WERI-Rb-1 (cell line): Measurements from ENCODE around the gene ZYG11B.

Source experiments
- DNase-seq: peaks from one replicate; pipeline ENCODE4 v3.0.0-alpha.2; 2020
- H3K27ac ChIP-seq: fragments of 250-450 bp; sonication (Bioruptor Pico); 2 replicates; pipeline ENCODE4 v1.5.1; 2020; ENCODE audit warnings: mild to moderate bottlenecking, moderate library complexity
- H3K27me3 ChIP-seq: fragments of 250-450 bp; sonication (Bioruptor Pico); 2 replicates; pipeline ENCODE4 v1.5.1; 2021; ENCODE audit warnings: mild to moderate bottlenecking, low read depth, moderate library complexity; ENCODE audit not compliant: insufficient read depth, severe bottlenecking
- H3K36me3 ChIP-seq: fragments of 250-450 bp; sonication (Bioruptor Pico); 2 replicates; pipeline ENCODE4 v1.5.1; 2020; ENCODE audit warnings: mild to moderate bottlenecking, moderate library complexity
- H3K4me3 ChIP-seq: 2 replicates; pipeline ENCODE4 v1.5.1; 2011; ENCODE audit warnings: low read depth, mild to moderate bottlenecking, control low read depth, low read length
- H3K9me3 ChIP-seq: fragments of 250-450 bp; sonication (Bioruptor Pico); 2 replicates; pipeline ENCODE4 v1.5.1; 2021; ENCODE audit warnings: mild to moderate bottlenecking, moderate library complexity; ENCODE audit not compliant: severe bottlenecking
- CTCF ChIP-seq: IDR thresholded peaks from 2 replicates; pipeline ENCODE4 v1.5.1; 2011; ENCODE audit warnings: low read depth, mild to moderate bottlenecking, control low read depth, inconsistent platforms, low read length

ZYG11B gene

GRCh38 chr1:52850951-52851350, 124.7 kb downstream of the ZYG11B start:
- no peaks in the 10 kb centered on the region for H3K27me3 ChIP-seq
- TF ChIP-seq CTCF = no peak
- no peak for DNase-seq
- no peaks in the 10 kb centered on the region for H3K36me3 ChIP-seq
- no peak overlapping the region for H3K27ac ChIP-seq
- no peak overlapping the region for H3K4me3 ChIP-seq
- no peaks in the 10 kb centered on the region for H3K9me3 ChIP-seq

- H3K27ac ChIP-seq = no peak overlapping the region
- no peaks in the 10 kb centered on the region for H3K27me3 ChIP-seq
- H3K9me3 ChIP-seq = no peaks in the 10 kb centered on the region
- TF ChIP-seq CTCF = no peak
- DNase-seq = no peak
- H3K4me3 ChIP-seq = no peak overlapping the region
- H3K36me3 ChIP-seq = no peaks in the 10 kb centered on the region
These were observed 126.6 kb downstream of the ZYG11B start for GRCh38 chr1:52852854-52853253.

- Histone ChIP-seq H3K4me3 (no peak overlapping the region), H3K9me3 (no peaks in the 10 kb centered on the region), H3K36me3 (no peaks in the 10 kb centered on the region), H3K27me3 (no peaks in the 10 kb centered on the region), H3K27ac (no peak overlapping the region)
- no peak for DNase-seq
- no peak for TF ChIP-seq CTCF
These were observed 129.3 kb downstream of the ZYG11B start for GRCh38 chr1:52855584-52855983.

GRCh38 chr1:52856026-52856425, 129.8 kb downstream of the ZYG11B start:
- no peak for DNase-seq
- H3K4me3 ChIP-seq = no peak overlapping the region

GRCh38 chr1:52857443-52857842, 131.2 kb downstream of the ZYG11B start:
- Histone ChIP-seq H3K9me3 (no peaks in the 10 kb centered on the region), H3K36me3 (no peaks in the 10 kb centered on the region), H3K27ac (no peak overlapping the region), H3K4me3 (no peak overlapping the region), H3K27me3 (no peaks in the 10 kb centered on the region)
- DNase-seq = no peak
- no peak for TF ChIP-seq CTCF

More at GRCh38 chr1:52856026-52856425, 129.8 kb downstream of the ZYG11B start:
- TF ChIP-seq CTCF = no peak
- H3K9me3 ChIP-seq = no peaks in the 10 kb centered on the region
- H3K27ac ChIP-seq = no peak overlapping the region
- H3K27me3 ChIP-seq = no peaks in the 10 kb centered on the region
- no peaks in the 10 kb centered on the region for H3K36me3 ChIP-seq

- H3K4me3 ChIP-seq = no peak overlapping the region
- H3K27me3 ChIP-seq = no peaks in the 10 kb centered on the region
- H3K36me3 ChIP-seq = no peaks in the 10 kb centered on the region
- no peak overlapping the region for H3K27ac ChIP-seq
- TF ChIP-seq CTCF = no peak
- H3K9me3 ChIP-seq = no peaks in the 10 kb centered on the region
- DNase-seq = no peak
These were observed 136.6 kb downstream of the ZYG11B start for GRCh38 chr1:52862666-52863458.
